Spleen (tissue), 11 donors: Measurements from ENCODE around the gene TYRP1. TPM values are rescaled to one million over a fixed set of nuclear protein-coding genes. Genes with fewer than 3 reads are reported as not detected.

Source experiments
- DNase-seq: peaks from one replicate; pipeline ENCODE4 v3.0.0-alpha.2; 2020
- H3K27ac ChIP-seq, 8 donors: fragments of 200-600 bp; sonication (generic) in 7 of 8; 1 replicate in 4 of 8; 2 replicates in 4 of 8; pipeline versions ENCODE4 v1.5.0 to v1.8.0; 2016 to 2021; ENCODE audit warnings: inconsistent platforms in 4 of 8, mild to moderate bottlenecking in 4 of 8, moderate library complexity in 1 of 8
- H3K27me3 ChIP-seq, 7 donors: fragments of 200-600 bp; sonication (generic) in 6 of 7; replicated peaks in 1 of 7; 1 replicate in 4 of 7; 2 replicates in 3 of 7; pipeline versions ENCODE4 v1.5.0 to v1.8.0; 2016 to 2021; ENCODE audit warnings: inconsistent platforms in 3 of 7, mild to moderate bottlenecking in 1 of 7
- H3K36me3 ChIP-seq, 6 donors: fragments of 200-600 bp; sonication (generic) in 5 of 6; 1 replicate in 4 of 6; 2 replicates in 2 of 6; pipeline versions ENCODE4 v1.5.0 to v1.8.0; 2016 to 2021; ENCODE audit warnings: inconsistent platforms in 2 of 6
- H3K4me1 ChIP-seq, 6 donors: fragments of 200-600 bp; sonication (generic) in 5 of 6; 1 replicate in 3 of 6; 2 replicates in 3 of 6; pipeline versions ENCODE4 v1.5.0 to v1.8.0; 2016 to 2021; ENCODE audit warnings: inconsistent platforms in 3 of 6
- H3K4me3 ChIP-seq, 8 donors: fragments of 200-600 bp; sonication (generic) in 7 of 8; 1 replicate in 4 of 8; 2 replicates in 4 of 8; pipeline versions ENCODE4 v1.5.0 to v1.8.0; 2016 to 2021; ENCODE audit warnings: inconsistent platforms in 4 of 8, mild to moderate bottlenecking in 4 of 8, moderate library complexity in 2 of 8
- H3K9me3 ChIP-seq, 8 donors: fragments of 200-600 bp; sonication (generic) in 7 of 8; 1 replicate in 4 of 8; 2 replicates in 4 of 8; pipeline versions ENCODE4 v1.5.0 to v1.8.0; 2016 to 2021; ENCODE audit warnings: inconsistent platforms in 4 of 8
- CTCF ChIP-seq, 11 experiments: fragments of 200-600 bp in 7 of 11; fragments of 450-650 bp in 4 of 11; sonication (generic) in 4 of 11; IDR thresholded peaks in 8 of 11; conservative IDR thresholded peaks in 3 of 11; 1 replicate in 7 of 11; 2 replicates in 4 of 11; pipeline versions ENCODE4 v1.4.0 to v1.8.0; 2016 to 2021; ENCODE audit warnings: antibody characterized with exemption in 11 of 11, inconsistent platforms in 4 of 11, mild to moderate bottlenecking in 1 of 11
- POLR2A ChIP-seq, 3 donors: fragments of 450-650 bp; IDR thresholded peaks; one replicate each; pipeline ENCODE4 v1.5.1; 2017; ENCODE audit warnings: antibody characterized with exemption in 3 of 3, mild to moderate bottlenecking in 1 of 3
- POLR2AphosphoS5 ChIP-seq, 3 donors: sonication (generic); formaldehyde crosslinking; IDR thresholded peaks; one replicate each; pipeline ENCODE4 v1.5.1; 2017; ENCODE audit warnings: antibody characterized with exemption in 3 of 3
- WGBS, 5 donors: extraction: QIAGEN DNeasy Blood & Tissue Kit in 3 of 5; methylation state at CpG; one replicate each; pipeline versions ENCODE4 v1.1.5 to v1.1.7; 2013 to 2018; 5-methylcytosine and 5-hydroxymethylcytosine counted together
- intact Hi-C: fragments of 100-400 bp; cut with DNase I; formaldehyde crosslinking; loops from one replicate; pipeline ENCODE4 v1.15.0; 2023; ENCODE audit warnings: low total_unique reads
- polyA plus RNA-seq, 3 donors: library from polyadenylated mRNA; stranded (reverse); fragments of 200-250 nt; gene quantifications; one replicate each; pipeline ENCODE4 v1.2.1, GENCODE V29; 2013
- total RNA-seq, 7 donors: library from RNA; depleted of rRNA in 3 of 7; stranded (reverse); fragments of >200 nt in 3 of 7; fragmentation: NEBNext Ultra II Directional in 4 of 7; extraction: Animal tissue kit (Norgen Biotek cat#: 25700) in 4 of 7; gene quantifications; one replicate each; pipeline versions ENCODE4 v1.1.0 to v1.2.1, GENCODE V29; 2016 to 2021
- donor health status: healthy with polysubstance abuse.
- donor health status: DM: no; HTN: no; CAD: no; lungs with moderate emphysema.
- donor health status: DM: no; HTN: no; CAD: no.
- donor health status: Bipolar disorder and iron deficiency.
- donor health status: healthy.
- donor health status: DM: no; HTN: no; CAD: no.
- donor health status: DM: yes; HTN: yes; CAD: no.

The TYRP1 gene
- total and polyA plus RNA-seq, 10 donors: not detected

GRCh38 chr9:12740845-12741244, 47.7 kb downstream of the TYRP1 start:
- no peak overlapping the region for H3K27ac ChIP-seq
- peaks cover 0 to 9% (median 3%) of the 10 kb centered on the region in 8 donors for H3K9me3 ChIP-seq
- whole genome bisulfite sequencing, 5 donors: 52 to 91% (median 76%) methylated on average over 2 of the region's 2 CpGs
- TF ChIP-seq POLR2A (IDR thresholded peaks at IDR 0.05) (no peak), CTCF (IDR thresholded peaks at IDR 0.05 in 8 of 11, conservative IDR thresholded peaks at IDR 0.05 in 3 of 11) (no peak), POLR2AphosphoS5 (IDR thresholded peaks at IDR 0.05) (no peak)
- H3K4me3 ChIP-seq: no peak overlapping the region
- no peaks in the 10 kb centered on the region for H3K36me3 ChIP-seq
- no peak for DNase-seq
- no peaks in the 10 kb centered on the region for H3K4me1 ChIP-seq
- no peaks in the 10 kb centered on the region for H3K27me3 ChIP-seq
- intact Hi-C loops: no loop called here

- Histone ChIP-seq H3K9me3 (peaks cover 0 to 10% (median 0%) of the 10 kb centered on the region in 8 donors), H3K4me3 (no peak overlapping the region), H3K27me3 (no peaks in the 10 kb centered on the region), H3K27ac (no peak overlapping the region), H3K4me1 (no peaks in the 10 kb centered on the region), H3K36me3 (no peaks in the 10 kb centered on the region)
- no peak for DNase-seq
- intact Hi-C loops: no loop called here
- 78 to 98% (median 84%) methylated on average over 1 of the region's 1 CpG for WGBS, 5 donors
- TF ChIP-seq CTCF (IDR thresholded peaks at IDR 0.05 in 8 of 11, conservative IDR thresholded peaks at IDR 0.05 in 3 of 11) (no peak), POLR2A (IDR thresholded peaks at IDR 0.05) (no peak), POLR2AphosphoS5 (IDR thresholded peaks at IDR 0.05) (no peak)
These were observed 54.8 kb downstream of the TYRP1 start for GRCh38 chr9:12748016-12748415.

- intact Hi-C loops: no loop called here
- H3K36me3 ChIP-seq: no peaks in the 10 kb centered on the region
- no peaks in the 10 kb centered on the region for H3K27me3 ChIP-seq
- H3K27ac ChIP-seq: no peak overlapping the region
- no peak for DNase-seq
- H3K9me3 ChIP-seq: peaks cover 0 to 10% (median 0%) of the 10 kb centered on the region in 8 donors
- no peak overlapping the region for H3K4me3 ChIP-seq
- TF ChIP-seq POLR2AphosphoS5 (IDR thresholded peaks at IDR 0.05) (no peak), POLR2A (IDR thresholded peaks at IDR 0.05) (no peak), CTCF (IDR thresholded peaks at IDR 0.05 in 8 of 11, conservative IDR thresholded peaks at IDR 0.05 in 3 of 11) (no peak)
- no peaks in the 10 kb centered on the region for H3K4me1 ChIP-seq
These were observed 55.8 kb downstream of the TYRP1 start for GRCh38 chr9:12748954-12749353.

- no peak overlapping the region for H3K4me3 ChIP-seq
- WGBS, 5 donors: 82 to 94% (median 83%) methylated on average over 3 of the region's 3 CpGs
- no peak for DNase-seq
- H3K27me3 ChIP-seq: no peaks in the 10 kb centered on the region
- H3K9me3 ChIP-seq: no peaks in the 10 kb centered on the region
- TF ChIP-seq CTCF (IDR thresholded peaks at IDR 0.05 in 8 of 11, conservative IDR thresholded peaks at IDR 0.05 in 3 of 11) (no peak), POLR2A (IDR thresholded peaks at IDR 0.05) (no peak), POLR2AphosphoS5 (IDR thresholded peaks at IDR 0.05) (no peak)
- intact Hi-C loops: no loop called here
- H3K4me1 ChIP-seq: no peaks in the 10 kb centered on the region
- no peaks in the 10 kb centered on the region for H3K36me3 ChIP-seq
- no peak overlapping the region for H3K27ac ChIP-seq
These were observed 60.7 kb downstream of the TYRP1 start for GRCh38 chr9:12753931-12754330.
